ENCODE results near the gene MAST4.

DNA sequence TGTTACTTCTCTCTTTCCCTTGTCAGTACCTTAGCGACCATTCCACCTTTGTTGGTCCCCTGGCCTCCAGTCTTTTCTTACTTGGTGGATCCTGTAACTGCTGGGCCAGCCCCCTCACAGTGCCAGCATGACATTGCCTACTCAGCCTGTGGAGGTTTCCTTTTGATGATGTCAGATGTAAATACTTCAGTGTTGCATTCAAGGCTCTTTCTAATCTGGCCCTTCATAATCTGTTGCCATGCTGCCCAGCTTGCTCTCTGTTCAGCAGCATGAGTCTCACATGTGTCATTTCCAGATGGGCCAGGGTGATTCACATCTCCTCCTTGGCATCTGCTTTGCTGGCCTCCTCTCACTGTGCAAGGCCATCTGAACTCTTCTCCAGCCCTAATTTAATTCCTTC is 57.1 kb downstream of the MAST4 start:
- TF ChIP-seq, protein P1, sequence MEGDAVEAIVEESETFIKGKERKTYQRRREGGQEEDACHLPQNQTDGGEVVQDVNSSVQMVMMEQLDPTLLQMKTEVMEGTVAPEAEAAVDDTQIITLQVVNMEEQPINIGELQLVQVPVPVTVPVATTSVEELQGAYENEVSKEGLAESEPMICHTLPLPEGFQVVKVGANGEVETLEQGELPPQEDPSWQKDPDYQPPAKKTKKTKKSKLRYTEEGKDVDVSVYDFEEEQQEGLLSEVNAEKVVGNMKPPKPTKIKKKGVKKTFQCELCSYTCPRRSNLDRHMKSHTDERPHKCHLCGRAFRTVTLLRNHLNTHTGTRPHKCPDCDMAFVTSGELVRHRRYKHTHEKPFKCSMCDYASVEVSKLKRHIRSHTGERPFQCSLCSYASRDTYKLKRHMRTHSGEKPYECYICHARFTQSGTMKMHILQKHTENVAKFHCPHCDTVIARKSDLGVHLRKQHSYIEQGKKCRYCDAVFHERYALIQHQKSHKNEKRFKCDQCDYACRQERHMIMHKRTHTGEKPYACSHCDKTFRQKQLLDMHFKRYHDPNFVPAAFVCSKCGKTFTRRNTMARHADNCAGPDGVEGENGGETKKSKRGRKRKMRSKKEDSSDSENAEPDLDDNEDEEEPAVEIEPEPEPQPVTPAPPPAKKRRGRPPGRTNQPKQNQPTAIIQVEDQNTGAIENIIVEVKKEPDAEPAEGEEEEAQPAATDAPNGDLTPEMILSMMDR (IDR thresholded peaks at IDR 0.05): no peak
- TF ChIP-seq POLR2A (IDR thresholded peaks at IDR 0.05): no peak

Measured in tibial nerve (tissue), 3 donors.